K562 (cell line): ENCODE results near the gene PRSS22. TPM values are rescaled to one million over a fixed set of nuclear protein-coding genes. Genes with fewer than 3 reads are reported as not detected.
A peak's percentile ranks its signal among the peaks of the same experiment; 100 is the strongest.

Experiments used
- ATAC-seq: fragments of 200-7000 bp; cut with Tn5 transposase; 3 replicates; pipeline ENCODE4 v1.9.1; 2020; ENCODE audit warnings: moderate library complexity
- BruUV-seq: library from RNA; stranded (reverse); fragments of 400-500 nt; replicated peaks from 2 replicates; lab custom pipeline; 2021; lab: Mats Ljungman, UMichigan
- CTCF ChIA-PET: fragments of 300-600 bp; formaldehyde crosslinking; extraction: SDS; loops from one replicate; lab custom pipeline; 2021; ENCODE audit warnings: low intra/inter-chr PET ratio; lab: Yijun Ruan, JAX
- POLR2A ChIA-PET: fragments of 300-600, 350-650 bp; sonication (Branson Sonifier 250); formaldehyde crosslinking; extraction: SDS; loops from one replicate; lab custom pipeline; 2021; ENCODE audit warnings: antibody characterized with exemption, inconsistent platforms; lab: Yijun Ruan, JAX
- DNase-seq, 4 experiments: peaks; one replicate each; pipeline versions ENCODE4 v3.0.0 to v3.0.0-alpha.2; 2011 to 2018; ENCODE audit warnings: low spot score in 3 of 4, mixed read lengths in 3 of 4; ENCODE audit errors: extremely low read depth in 1 of 4
- FAIRE-seq: peaks from 2 replicates; lab custom pipeline; 2011; peaks lifted over from hg19 to GRCh38; lab: Jason Lieb, UNC
- H2AFZ ChIP-seq: 2 replicates; pipeline ENCODE4 v1.6.0; 2011; ENCODE audit warnings: low read depth, low read length, control low read depth, inconsistent platforms
- H3K27ac ChIP-seq: fragments of 200-600 bp; 3 replicates; pipeline ENCODE4 v1.8.0; 2011; ENCODE audit warnings: low read depth, mild to moderate bottlenecking, control low read depth, inconsistent platforms, low read length, moderate library complexity, mixed read lengths; ENCODE audit errors: extremely low read depth
- H3K27me3 ChIP-seq, 2 experiments: fragments of 300-600 bp in 1 of 2; 2 replicates in 1 of 2; 3 replicates in 1 of 2; pipeline versions ENCODE4 v1.6.0 to v1.8.0; 2011; ENCODE audit warnings: inconsistent platforms in 2 of 2, low read length in 2 of 2, mild to moderate bottlenecking in 1 of 2, mixed read lengths in 1 of 2, moderate library complexity in 1 of 2; ENCODE audit not compliant: control insufficient read depth in 2 of 2, insufficient read depth in 2 of 2
- H3K36me3 ChIP-seq: fragments of 300-600 bp; 3 replicates; pipeline ENCODE4 v1.8.0; 2011; ENCODE audit warnings: mild to moderate bottlenecking, low read length, inconsistent platforms; ENCODE audit not compliant: control insufficient read depth, insufficient read depth
- H3K4me1 ChIP-seq, 2 experiments: fragments of 200-600 bp in 1 of 2; replicated peaks in 1 of 2; 2 replicates in 1 of 2; 3 replicates in 1 of 2; pipeline versions ENCODE4 v1.5.1 to v1.8.0; 2011; ENCODE audit warnings: inconsistent platforms in 2 of 2, low read length in 2 of 2, mild to moderate bottlenecking in 1 of 2, mixed read lengths in 1 of 2, moderate library complexity in 1 of 2; ENCODE audit not compliant: control insufficient read depth in 2 of 2, insufficient read depth in 2 of 2
- H3K4me2 ChIP-seq: 2 replicates; pipeline ENCODE4 v1.6.1; 2011; ENCODE audit warnings: low read length, control low read depth, inconsistent platforms, mixed read lengths; ENCODE audit not compliant: insufficient read depth
- H3K4me3 ChIP-seq: fragments of 200-600 bp; sonication (generic), shearing (Covaris generic); 2 replicates; pipeline ENCODE4 v1.5.1; 2016; ENCODE audit warnings: control low read depth, inconsistent platforms
- H3K79me2 ChIP-seq: fragments of 200-600 bp; 3 replicates; pipeline ENCODE4 v1.8.0; 2011; ENCODE audit warnings: low read length, inconsistent platforms; ENCODE audit not compliant: control insufficient read depth, insufficient read depth
- H3K9ac ChIP-seq, 2 experiments: 2 replicates each; pipeline versions ENCODE4 v1.6.0 to v1.6.1; 2011; ENCODE audit warnings: low read depth in 2 of 2, low read length in 2 of 2, control low read depth in 1 of 2, inconsistent platforms in 1 of 2, mild to moderate bottlenecking in 1 of 2, mixed read lengths in 1 of 2; ENCODE audit not compliant: insufficient read depth in 1 of 2
- H3K9me1 ChIP-seq: one replicate; pipeline ENCODE4 v1.6.0; 2011; ENCODE audit warnings: inconsistent platforms, mild to moderate bottlenecking, low read length, moderate library complexity; ENCODE audit not compliant: control insufficient read depth, insufficient read depth
- H3K9me3 ChIP-seq: replicated peaks from 2 replicates; pipeline ENCODE4 v1.5.1; 2011; ENCODE audit warnings: low read depth, low read length, inconsistent platforms; ENCODE audit not compliant: control insufficient read depth, insufficient read depth
- H4K20me1 ChIP-seq: replicated peaks from 2 replicates; pipeline ENCODE4 v1.6.1; 2011; ENCODE audit warnings: low read length, inconsistent platforms, mixed read lengths; ENCODE audit not compliant: control insufficient read depth, insufficient read depth
- BDP1 ChIP-seq: IDR thresholded peaks from 3 replicates; pipeline ENCODE4 v1.6.1; 2011; ENCODE audit not compliant: insufficient read length, insufficient read depth
- MED1 ChIP-seq: sonication (generic); formaldehyde crosslinking; IDR thresholded peaks from 2 replicates; pipeline ENCODE4 v1.8.1; 2023; ENCODE audit warnings: missing genetic modification reagents, borderline replicate concordance
- MTA2 ChIP-seq: fragments of 450-650 bp; IDR thresholded peaks from 2 replicates; pipeline ENCODE4 v1.6.1; 2016; ENCODE audit warnings: low read depth
- ZNF583 ChIP-seq: fragments of 250-450 bp; sonication (Bioruptor Pico); IDR thresholded peaks from 2 replicates; pipeline ENCODE4 v1.4.0; 2020
- WGBS: fragments of 100-300 bp; shearing (Covaris generic); methylation state at CpG from one replicate; pipeline ENCODE4 v1.1.6; 2016; ENCODE audit warnings: low coverage, mixed read lengths; ENCODE audit not compliant: insufficient coverage; ENCODE audit errors: missing lambda C conversion rate; 5-methylcytosine and 5-hydroxymethylcytosine counted together
- in situ Hi-C: fragments of 300-500 bp; cut with MboI; formaldehyde crosslinking; loops from 4 replicates; pipeline ENCODE4 v1.15.0; 2018; ENCODE audit warnings: inconsistent platforms, mixed read lengths
- intact Hi-C: fragments of 100-400 bp; cut with micrococcal nuclease; formaldehyde crosslinking; loops from 2 replicates; pipeline ENCODE4 v1.14.2; 2022
- polyA plus RNA-seq, 8 experiments: library from polyadenylated mRNA; depleted of rRNA in 4 of 8; stranded (reverse) in 5 of 8; unstranded in 3 of 8; fragments of >200 nt; fragmentation: Nextera tagmentation in 2 of 8; fragmentation: Illumina TruSeq in 1 of 8; extraction: Ambion mirVana in 2 of 8; extraction: Trizol in 1 of 8; gene quantifications; 2 replicates each; pipeline versions ENCODE4 v1.2.1 to v1.2.3, GENCODE V29; 2011 to 2014; ENCODE audit warnings: inconsistent platforms in 1 of 8, missing spikeins in 1 of 8
- total RNA-seq, 7 experiments: library from RNA; depleted of rRNA in 6 of 7; stranded (reverse); fragments of >200 nt in 6 of 7; fragmentation: Illumina TruSeq in 2 of 7; extraction: Trizol in 2 of 7; gene quantifications; 2 replicates each; pipeline versions ENCODE4 v1.2.1 to v1.2.3, GENCODE V29; 2011 to 2021; ENCODE audit warnings: low replicate concordance in 1 of 7
- TF ChIP-seq, protein P1 (sequence below): fragments of 250-450 bp; sonication (Bioruptor Pico); IDR thresholded peaks from 2 replicates; pipeline ENCODE4 v1.8.0; 2022; ENCODE audit warnings: moderate library complexity, mild to moderate bottlenecking, inconsistent platforms
- TF ChIP-seq, protein P2 (sequence below), 2 experiments: fragments of 450-650 bp; formaldehyde crosslinking in 1 of 2; IDR thresholded peaks; 2 replicates each; pipeline versions ENCODE4 v1.4.0 to v1.6.1; 2014 to 2020; ENCODE audit warnings: mild to moderate bottlenecking in 2 of 2, borderline replicate concordance in 1 of 2, low read depth in 1 of 2
- TF ChIP-seq, protein P3 (sequence below), 3 experiments: IDR thresholded peaks in 2 of 3; conservative IDR thresholded peaks in 1 of 3; 2 replicates each; pipeline ENCODE4 v1.5.1; 2011 to 2012; ENCODE audit warnings: low read length in 3 of 3, mild to moderate bottlenecking in 3 of 3, control low read depth in 2 of 3, improper control_type of control experiment in 1 of 3, inconsistent platforms in 1 of 3, low read depth in 1 of 3, mixed read lengths in 1 of 3, moderate library complexity in 1 of 3; ENCODE audit not compliant: insufficient read depth in 2 of 3
- TF ChIP-seq, protein P4 (sequence below): fragments of 250-450 bp; sonication (Bioruptor Pico); IDR thresholded peaks from 2 replicates; pipeline ENCODE4 v1.4.0; 2020; ENCODE audit warnings: mild to moderate bottlenecking, moderate library complexity, borderline replicate concordance

The PRSS22 gene
- total and polyA plus RNA-seq, 9 of the 15 experiments (the other 6 are each of a cell fraction or from before 2014, with no cell fraction given), result 0.13 to 0.42 TPM; not detected in 7

DNA sequence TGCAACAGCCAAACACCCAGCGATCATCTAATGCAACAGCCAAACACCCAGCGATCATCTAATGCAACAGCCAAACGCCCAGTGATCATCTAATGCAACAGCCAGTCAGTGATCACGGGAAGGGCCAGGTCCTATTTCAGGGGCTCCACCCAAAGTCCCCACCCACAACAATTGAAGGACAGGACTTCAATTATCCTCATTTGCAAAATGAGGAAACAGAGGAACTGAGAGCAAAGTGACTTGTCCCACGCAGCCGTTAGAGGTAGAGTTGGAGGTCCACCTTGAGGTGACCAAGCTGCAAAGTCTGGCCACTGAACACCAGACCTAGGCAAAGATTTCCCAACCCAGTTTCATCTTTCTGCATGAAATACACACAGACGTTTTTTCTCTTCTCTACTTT lies 24.2 kb downstream of the PRSS22 start:
- no peak for DNase-seq
- WGBS, result 7% methylated on average over 7 of the region's 7 CpGs
- Histone ChIP-seq H3K9me1 (no peaks in the 10 kb centered on the region), H3K4me3 (no peak overlapping the region), H3K79me2 (no peaks in the 10 kb centered on the region), H3K27me3 (peaks cover 31 to 58% of the 10 kb centered on the region in 2 experiments), H3K36me3 (no peaks in the 10 kb centered on the region), H3K9me3 (no peaks in the 10 kb centered on the region), H3K4me1 (peaks cover 0 to 33% of the 10 kb centered on the region in 2 experiments; a peak in 3 of 5 replicates), H2AFZ (no peak overlapping the region), H3K4me2 (no peak overlapping the region), H3K9ac (no peak overlapping the region), H3K27ac (no peak overlapping the region), H4K20me1 (peaks cover 2% of the 10 kb centered on the region; the same call in 1 of the 2 replicates)
- CTCF ChIA-PET, result no interaction called here
- in situ Hi-C loops (no loop called here), intact Hi-C loops (no loop called here)
- FAIRE-seq, result no peak
- no peak for ATAC-seq
- POLR2A ChIA-PET, result interaction anchor here (0.7 kb wide), 1 partner anchor 38 kb away, joined by 4 read pairs; no protein-coding TSS in a partner anchor
- no TSS peak for BruUV-seq
- no peak for TF ChIP-seq ZNF583 (CRISPR knock-in tag)
- TF ChIP-seq MTA2, result no peak
- no peak for TF ChIP-seq BDP1
- TF ChIP-seq, protein P1, sequence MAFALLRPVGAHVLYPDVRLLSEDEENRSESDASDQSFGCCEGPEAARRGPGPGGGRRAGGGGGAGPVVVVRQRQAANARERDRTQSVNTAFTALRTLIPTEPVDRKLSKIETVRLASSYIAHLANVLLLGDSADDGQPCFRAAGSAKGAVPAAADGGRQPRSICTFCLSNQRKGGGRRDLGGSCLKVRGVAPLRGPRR (CRISPR knock-in tag), result no peak
- TF ChIP-seq, protein P2, sequence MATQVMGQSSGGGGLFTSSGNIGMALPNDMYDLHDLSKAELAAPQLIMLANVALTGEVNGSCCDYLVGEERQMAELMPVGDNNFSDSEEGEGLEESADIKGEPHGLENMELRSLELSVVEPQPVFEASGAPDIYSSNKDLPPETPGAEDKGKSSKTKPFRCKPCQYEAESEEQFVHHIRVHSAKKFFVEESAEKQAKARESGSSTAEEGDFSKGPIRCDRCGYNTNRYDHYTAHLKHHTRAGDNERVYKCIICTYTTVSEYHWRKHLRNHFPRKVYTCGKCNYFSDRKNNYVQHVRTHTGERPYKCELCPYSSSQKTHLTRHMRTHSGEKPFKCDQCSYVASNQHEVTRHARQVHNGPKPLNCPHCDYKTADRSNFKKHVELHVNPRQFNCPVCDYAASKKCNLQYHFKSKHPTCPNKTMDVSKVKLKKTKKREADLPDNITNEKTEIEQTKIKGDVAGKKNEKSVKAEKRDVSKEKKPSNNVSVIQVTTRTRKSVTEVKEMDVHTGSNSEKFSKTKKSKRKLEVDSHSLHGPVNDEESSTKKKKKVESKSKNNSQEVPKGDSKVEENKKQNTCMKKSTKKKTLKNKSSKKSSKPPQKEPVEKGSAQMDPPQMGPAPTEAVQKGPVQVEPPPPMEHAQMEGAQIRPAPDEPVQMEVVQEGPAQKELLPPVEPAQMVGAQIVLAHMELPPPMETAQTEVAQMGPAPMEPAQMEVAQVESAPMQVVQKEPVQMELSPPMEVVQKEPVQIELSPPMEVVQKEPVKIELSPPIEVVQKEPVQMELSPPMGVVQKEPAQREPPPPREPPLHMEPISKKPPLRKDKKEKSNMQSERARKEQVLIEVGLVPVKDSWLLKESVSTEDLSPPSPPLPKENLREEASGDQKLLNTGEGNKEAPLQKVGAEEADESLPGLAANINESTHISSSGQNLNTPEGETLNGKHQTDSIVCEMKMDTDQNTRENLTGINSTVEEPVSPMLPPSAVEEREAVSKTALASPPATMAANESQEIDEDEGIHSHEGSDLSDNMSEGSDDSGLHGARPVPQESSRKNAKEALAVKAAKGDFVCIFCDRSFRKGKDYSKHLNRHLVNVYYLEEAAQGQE (IDR thresholded peaks at IDR 0.05; ENCODE audit: borderline replicate concordance), result peak; percentile 34; the same call in 1 of the 2 replicates
- TF ChIP-seq, protein P2 (CRISPR knock-in tag; IDR thresholded peaks at IDR 0.05; ENCODE audit: low read depth), result no peak
- TF ChIP-seq MED1 (CRISPR knock-in tag), result no peak
- TF ChIP-seq, protein P3, sequence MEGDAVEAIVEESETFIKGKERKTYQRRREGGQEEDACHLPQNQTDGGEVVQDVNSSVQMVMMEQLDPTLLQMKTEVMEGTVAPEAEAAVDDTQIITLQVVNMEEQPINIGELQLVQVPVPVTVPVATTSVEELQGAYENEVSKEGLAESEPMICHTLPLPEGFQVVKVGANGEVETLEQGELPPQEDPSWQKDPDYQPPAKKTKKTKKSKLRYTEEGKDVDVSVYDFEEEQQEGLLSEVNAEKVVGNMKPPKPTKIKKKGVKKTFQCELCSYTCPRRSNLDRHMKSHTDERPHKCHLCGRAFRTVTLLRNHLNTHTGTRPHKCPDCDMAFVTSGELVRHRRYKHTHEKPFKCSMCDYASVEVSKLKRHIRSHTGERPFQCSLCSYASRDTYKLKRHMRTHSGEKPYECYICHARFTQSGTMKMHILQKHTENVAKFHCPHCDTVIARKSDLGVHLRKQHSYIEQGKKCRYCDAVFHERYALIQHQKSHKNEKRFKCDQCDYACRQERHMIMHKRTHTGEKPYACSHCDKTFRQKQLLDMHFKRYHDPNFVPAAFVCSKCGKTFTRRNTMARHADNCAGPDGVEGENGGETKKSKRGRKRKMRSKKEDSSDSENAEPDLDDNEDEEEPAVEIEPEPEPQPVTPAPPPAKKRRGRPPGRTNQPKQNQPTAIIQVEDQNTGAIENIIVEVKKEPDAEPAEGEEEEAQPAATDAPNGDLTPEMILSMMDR (IDR thresholded peaks at IDR 0.05 in 2 of 3, conservative IDR thresholded peaks at IDR 0.05 in 1 of 3; ENCODE audit: insufficient read depth in 2 of 3, low read depth in 1 of 3, low read length in 3 of 3), result peak in 1 of 3 experiments; percentile 33; a peak in 2 of 6 replicates
- TF ChIP-seq, protein P4, sequence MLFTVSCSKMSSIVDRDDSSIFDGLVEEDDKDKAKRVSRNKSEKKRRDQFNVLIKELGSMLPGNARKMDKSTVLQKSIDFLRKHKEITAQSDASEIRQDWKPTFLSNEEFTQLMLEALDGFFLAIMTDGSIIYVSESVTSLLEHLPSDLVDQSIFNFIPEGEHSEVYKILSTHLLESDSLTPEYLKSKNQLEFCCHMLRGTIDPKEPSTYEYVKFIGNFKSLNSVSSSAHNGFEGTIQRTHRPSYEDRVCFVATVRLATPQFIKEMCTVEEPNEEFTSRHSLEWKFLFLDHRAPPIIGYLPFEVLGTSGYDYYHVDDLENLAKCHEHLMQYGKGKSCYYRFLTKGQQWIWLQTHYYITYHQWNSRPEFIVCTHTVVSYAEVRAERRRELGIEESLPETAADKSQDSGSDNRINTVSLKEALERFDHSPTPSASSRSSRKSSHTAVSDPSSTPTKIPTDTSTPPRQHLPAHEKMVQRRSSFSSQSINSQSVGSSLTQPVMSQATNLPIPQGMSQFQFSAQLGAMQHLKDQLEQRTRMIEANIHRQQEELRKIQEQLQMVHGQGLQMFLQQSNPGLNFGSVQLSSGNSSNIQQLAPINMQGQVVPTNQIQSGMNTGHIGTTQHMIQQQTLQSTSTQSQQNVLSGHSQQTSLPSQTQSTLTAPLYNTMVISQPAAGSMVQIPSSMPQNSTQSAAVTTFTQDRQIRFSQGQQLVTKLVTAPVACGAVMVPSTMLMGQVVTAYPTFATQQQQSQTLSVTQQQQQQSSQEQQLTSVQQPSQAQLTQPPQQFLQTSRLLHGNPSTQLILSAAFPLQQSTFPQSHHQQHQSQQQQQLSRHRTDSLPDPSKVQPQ, result no peak
